HFFc6 (cell line): Measurements from ENCODE around the gene NAPSA. TPM values are rescaled to one million over a fixed set of nuclear protein-coding genes. Genes with fewer than 3 reads are reported as not detected.
"Not testable (repeated sequence)": the region's sequence is repeated elsewhere in the genome, so short reads cannot be mapped to it uniquely, and the experiment has no call there.

ENCODE experiments used
- DNase-seq: peaks from one replicate; pipeline ENCODE4 v3.0.0-alpha.2; 2018
- H3K27ac Mint-ChIP-seq: 2 replicates; pipeline ENCODE4 v1.8.0; 2020; ENCODE audit warnings: mild to moderate bottlenecking, mixed read lengths
- H3K27me3 Mint-ChIP-seq: 2 replicates; pipeline ENCODE4 v1.8.0; 2021; ENCODE audit warnings: mild to moderate bottlenecking, moderate library complexity, mixed read lengths; ENCODE audit not compliant: insufficient read depth
- H3K36me3 Mint-ChIP-seq: 2 replicates; pipeline ENCODE4 v1.8.0; 2021; ENCODE audit warnings: low read depth, mixed read lengths
- H3K4me1 Mint-ChIP-seq: 2 replicates; pipeline ENCODE4 v1.8.0; 2020; ENCODE audit warnings: low read depth, mixed read lengths
- H3K4me3 Mint-ChIP-seq: 2 replicates; pipeline ENCODE4 v1.8.0; 2020; ENCODE audit warnings: mild to moderate bottlenecking, moderate library complexity, mixed read lengths
- H3K9me3 Mint-ChIP-seq: 2 replicates; pipeline ENCODE4 v1.8.0; 2020; ENCODE audit warnings: mild to moderate bottlenecking, mixed read lengths
- total RNA-seq, 6 experiments: library from RNA; stranded (reverse); fragmentation: NEBNext Ultra II Directional; extraction: Animal tissue kit (Norgen Biotek cat#: 25700); gene quantifications; 2 replicates in 1 of 6; 3 replicates in 5 of 6; pipeline ENCODE4 v1.2.3, GENCODE V29; 2021
- TF ChIP-seq, protein P1 (sequence below): fragments of 200-600 bp; sonication (generic); IDR thresholded peaks from 2 replicates; pipeline ENCODE4 v1.5.0; 2021; ENCODE audit warnings: antibody characterized with exemption, mild to moderate bottlenecking

The NAPSA gene
- total RNA-seq, 6 experiments from 2014 or later: 0.12 to 0.66 (median 0.41) TPM; not detected in 2

DNA sequence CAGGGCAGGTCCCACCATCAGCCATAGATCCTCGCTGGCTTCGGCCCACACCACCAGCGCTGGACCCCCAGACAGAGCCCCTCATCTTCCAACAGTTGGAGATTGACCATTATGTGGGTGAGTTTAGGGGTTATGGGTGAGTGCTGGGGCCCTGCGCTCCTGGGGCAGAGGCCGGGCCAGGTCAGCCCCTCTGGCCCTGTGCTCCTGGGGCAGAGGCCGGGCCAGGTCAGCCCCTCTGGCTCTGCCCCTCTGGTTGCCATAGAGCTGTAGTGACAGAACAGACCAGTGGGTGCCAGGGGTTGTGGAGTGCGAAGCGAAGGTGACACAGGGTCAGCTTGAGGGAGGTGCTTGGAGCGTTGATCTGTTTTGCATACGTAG lies 33.9 kb upstream of the NAPSA start:
- Mint-ChIP-seq H3K27me3 (no peaks in the 10 kb centered on the region; the same call in 1 of the 2 replicates), H3K36me3 (peaks cover 14% of the 10 kb centered on the region; the same call in 1 of the 2 replicates), H3K4me1 (no peaks in the 10 kb centered on the region), H3K27ac (no peak overlapping the region), H3K9me3 (no peaks in the 10 kb centered on the region), H3K4me3 (no peak overlapping the region)
- DNase-seq: no peak
- TF ChIP-seq, protein P1, sequence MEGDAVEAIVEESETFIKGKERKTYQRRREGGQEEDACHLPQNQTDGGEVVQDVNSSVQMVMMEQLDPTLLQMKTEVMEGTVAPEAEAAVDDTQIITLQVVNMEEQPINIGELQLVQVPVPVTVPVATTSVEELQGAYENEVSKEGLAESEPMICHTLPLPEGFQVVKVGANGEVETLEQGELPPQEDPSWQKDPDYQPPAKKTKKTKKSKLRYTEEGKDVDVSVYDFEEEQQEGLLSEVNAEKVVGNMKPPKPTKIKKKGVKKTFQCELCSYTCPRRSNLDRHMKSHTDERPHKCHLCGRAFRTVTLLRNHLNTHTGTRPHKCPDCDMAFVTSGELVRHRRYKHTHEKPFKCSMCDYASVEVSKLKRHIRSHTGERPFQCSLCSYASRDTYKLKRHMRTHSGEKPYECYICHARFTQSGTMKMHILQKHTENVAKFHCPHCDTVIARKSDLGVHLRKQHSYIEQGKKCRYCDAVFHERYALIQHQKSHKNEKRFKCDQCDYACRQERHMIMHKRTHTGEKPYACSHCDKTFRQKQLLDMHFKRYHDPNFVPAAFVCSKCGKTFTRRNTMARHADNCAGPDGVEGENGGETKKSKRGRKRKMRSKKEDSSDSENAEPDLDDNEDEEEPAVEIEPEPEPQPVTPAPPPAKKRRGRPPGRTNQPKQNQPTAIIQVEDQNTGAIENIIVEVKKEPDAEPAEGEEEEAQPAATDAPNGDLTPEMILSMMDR: no peak

DNA sequence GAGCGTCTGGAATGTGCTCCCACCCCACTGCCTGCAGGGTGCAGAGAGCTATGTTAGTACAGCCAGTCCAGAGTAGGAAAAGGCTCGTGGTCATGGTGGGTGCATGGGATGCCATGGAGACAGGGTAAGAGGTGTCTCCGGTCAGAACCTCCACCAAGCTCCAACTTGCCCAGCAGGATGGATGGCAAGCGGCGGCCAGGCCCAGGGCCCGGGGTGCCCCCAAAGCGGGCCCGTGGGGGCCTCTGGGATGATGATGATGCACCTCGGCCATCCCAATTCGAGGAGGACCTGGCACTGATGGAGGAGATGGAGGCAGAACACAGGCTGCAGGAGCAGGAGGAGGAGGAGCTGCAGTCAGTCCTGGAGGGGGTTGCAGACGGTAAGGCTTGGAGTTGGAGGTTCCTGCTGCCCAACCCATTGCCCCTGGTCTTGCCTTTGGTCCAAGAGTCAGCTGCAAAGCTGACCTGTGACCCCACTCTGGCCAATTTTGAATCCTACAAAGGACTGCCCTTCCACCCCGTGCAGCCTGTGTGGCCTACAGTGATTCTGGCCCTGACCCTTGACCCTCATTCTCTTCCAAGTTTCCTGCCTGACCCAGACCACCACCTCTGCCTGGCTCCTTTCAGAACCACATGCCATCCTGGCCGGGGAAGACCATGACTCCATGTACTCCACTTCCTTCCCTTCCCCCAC lies 33.4 kb upstream of the NAPSA start:
- Mint-ChIP-seq H3K4me1 (no peaks in the 10 kb centered on the region), H3K4me3 (no peak overlapping the region), H3K36me3 (peaks cover 10% of the 10 kb centered on the region; the same call in 1 of the 2 replicates), H3K27ac (no peak overlapping the region), H3K27me3 (no peaks in the 10 kb centered on the region; the same call in 1 of the 2 replicates), H3K9me3 (no peaks in the 10 kb centered on the region)
- TF ChIP-seq, protein P1: no peak
- no peak for DNase-seq

DNA sequence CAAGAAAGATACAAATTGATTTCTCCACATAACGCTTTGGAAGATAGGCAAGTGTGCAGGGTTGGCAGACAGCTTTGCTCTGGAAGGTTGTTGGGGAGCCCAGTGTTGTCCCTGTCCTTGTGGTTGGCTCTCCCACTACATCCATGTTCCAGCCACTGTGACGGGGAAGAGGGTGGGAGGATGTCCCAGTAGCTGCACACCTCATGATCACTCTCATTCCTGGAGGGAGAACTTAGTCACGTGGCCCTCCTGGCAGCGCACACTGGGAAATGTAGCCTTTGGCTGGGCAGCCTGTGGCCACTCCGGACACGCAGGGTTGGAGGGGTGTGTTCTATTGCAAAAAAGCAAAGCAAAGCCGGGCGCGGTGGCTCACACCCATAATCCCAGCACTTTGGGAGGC lies 28.6 kb upstream of the NAPSA start:
- Mint-ChIP-seq H3K9me3 (no peaks in the 10 kb centered on the region), H3K4me3 (no peak overlapping the region), H3K27me3 (no peaks in the 10 kb centered on the region; the same call in 1 of the 2 replicates), H3K36me3 (peaks cover 9% of the 10 kb centered on the region; the same call in 1 of the 2 replicates), H3K27ac (no peak overlapping the region), H3K4me1 (no peaks in the 10 kb centered on the region)
- TF ChIP-seq, protein P1: no peak
- DNase-seq: no peak

DNA sequence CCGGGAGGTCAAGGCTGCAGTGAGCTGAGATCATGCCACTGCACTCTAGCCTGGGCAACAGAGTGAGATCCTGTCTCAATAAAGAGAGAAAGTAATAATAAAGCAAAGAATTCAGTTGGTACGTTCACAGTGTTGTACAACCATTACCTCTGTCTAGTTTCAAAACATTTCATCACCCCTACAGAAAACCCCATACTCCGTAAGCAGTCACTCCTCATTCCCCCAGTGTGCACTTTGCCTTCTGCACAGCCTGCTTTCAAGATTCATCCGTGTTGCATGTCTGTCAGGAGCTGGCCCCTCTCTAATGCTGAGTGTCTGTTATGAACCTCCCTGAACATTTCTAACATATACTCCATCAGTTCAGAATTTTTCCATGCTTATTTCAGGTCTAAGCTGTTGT lies 28.1 kb upstream of the NAPSA start:
- Mint-ChIP-seq H3K4me3 (no peak overlapping the region), H3K9me3 (no peaks in the 10 kb centered on the region), H3K27ac (no peak overlapping the region), H3K27me3 (no peaks in the 10 kb centered on the region; the same call in 1 of the 2 replicates), H3K4me1 (no peaks in the 10 kb centered on the region), H3K36me3 (peaks cover 9% of the 10 kb centered on the region; the same call in 1 of the 2 replicates)
- TF ChIP-seq, protein P1: no peak
- no peak for DNase-seq

DNA sequence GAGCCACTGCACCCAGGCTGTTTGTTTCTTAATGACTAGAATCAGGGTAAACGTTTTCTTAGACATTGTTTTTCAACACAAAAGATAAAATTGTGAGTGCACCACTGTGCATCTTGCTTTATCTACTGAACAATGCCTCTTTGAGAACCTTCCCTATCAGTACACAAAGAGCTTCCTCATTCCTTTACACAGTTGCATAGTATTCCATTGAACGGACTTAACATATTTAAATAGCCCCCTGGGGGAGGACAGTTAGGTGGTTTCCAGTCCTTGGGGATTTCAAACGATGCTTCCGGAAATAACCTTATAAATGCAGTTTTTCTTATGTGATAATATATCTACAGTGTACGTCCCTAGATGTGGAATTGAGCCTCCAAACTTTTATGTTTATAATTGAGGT lies 27.3 kb upstream of the NAPSA start:
- TF ChIP-seq, protein P1: no peak
- DNase-seq: no peak
- H3K27ac Mint-ChIP-seq: no peak overlapping the region
- H3K4me1 Mint-ChIP-seq: peaks cover 1% of the 10 kb centered on the region; the same call in 1 of the 2 replicates
- H3K36me3 Mint-ChIP-seq: peaks cover 11% of the 10 kb centered on the region; the same call in 1 of the 2 replicates
- H3K9me3 Mint-ChIP-seq: no peaks in the 10 kb centered on the region
- H3K27me3 Mint-ChIP-seq: no peaks in the 10 kb centered on the region
- no peak overlapping the region for H3K4me3 Mint-ChIP-seq

DNA sequence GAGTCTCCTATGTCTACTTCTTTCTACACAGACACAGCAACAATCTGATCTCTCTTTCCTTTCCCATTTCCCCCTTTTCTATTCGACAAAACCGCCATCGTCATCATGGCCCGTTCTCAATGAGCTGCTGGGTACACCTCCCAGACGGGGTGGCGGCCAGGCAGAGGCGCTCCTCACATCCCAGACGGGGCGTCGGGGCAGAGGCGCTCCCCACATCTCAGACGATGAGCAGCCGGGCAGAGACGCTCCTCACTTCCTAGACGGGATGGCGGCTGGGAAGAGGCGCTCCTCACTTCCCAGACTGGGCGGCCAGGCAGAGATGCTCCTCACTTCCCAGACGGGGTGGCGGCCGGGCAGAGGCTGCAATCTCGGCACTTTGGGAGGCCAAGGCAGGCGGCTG lies 25.5 kb upstream of the NAPSA start:
- not testable (repeated sequence) for H3K4me1 Mint-ChIP-seq, H3K27me3 Mint-ChIP-seq, H3K27ac Mint-ChIP-seq, H3K9me3 Mint-ChIP-seq, H3K4me3 Mint-ChIP-seq, DNase-seq
- peaks cover 14% of the 10 kb centered on the region; the same call in 1 of the 2 replicates for H3K36me3 Mint-ChIP-seq

DNA sequence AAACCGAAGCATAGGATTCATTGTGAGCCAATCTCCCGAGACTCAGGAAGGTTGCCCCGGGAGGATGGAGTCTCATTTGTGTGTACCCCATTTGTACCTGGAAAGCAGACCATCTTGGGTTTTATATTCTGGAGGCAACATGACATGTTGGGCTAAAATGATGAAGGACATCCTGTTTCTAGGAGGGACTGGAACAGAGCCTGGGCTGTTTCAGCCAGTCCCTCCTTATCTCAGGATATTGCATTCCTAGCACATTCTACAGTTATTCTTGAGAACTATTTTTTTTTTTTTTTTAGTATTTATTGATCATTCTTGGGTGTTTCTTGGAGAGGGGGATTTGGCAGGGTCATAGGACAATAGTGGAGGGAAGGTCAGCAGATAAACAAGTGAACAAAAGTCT lies 24.9 kb upstream of the NAPSA start:
- H3K4me1 Mint-ChIP-seq: peaks cover 14% of the 10 kb centered on the region
- not testable (repeated sequence) for H3K27me3 Mint-ChIP-seq, H3K9me3 Mint-ChIP-seq, DNase-seq, H3K27ac Mint-ChIP-seq, H3K4me3 Mint-ChIP-seq
- H3K36me3 Mint-ChIP-seq: peaks cover 10% of the 10 kb centered on the region; the same call in 1 of the 2 replicates
